HEK293 (cell line): ENCODE measurements around the gene ABHD12.

Experiments used
- CTCF ChIA-PET: fragments of 350-600 bp; formaldehyde crosslinking; extraction: SDS; loops from one replicate; lab custom pipeline; 2021; ENCODE audit warnings: antibody characterized with exemption; lab: Yijun Ruan, JAX
- POLR2A ChIA-PET: fragments of 300-600 bp; formaldehyde crosslinking; extraction: SDS; loops from one replicate; lab custom pipeline; 2020; ENCODE audit warnings: antibody characterized with exemption, inconsistent platforms; lab: Yijun Ruan, JAX
- H3K27ac ChIP-seq: fragments of 200-500 bp; sonication (Bioruptor generic); 2 replicates; pipeline ENCODE4 v1.5.1; 2014; ENCODE audit warnings: low read depth, low read length, control low read depth, inconsistent platforms; ENCODE audit errors: extremely low read depth
- H3K36me3 ChIP-seq, 2 experiments: fragments of 200-500 bp in 1 of 2; sonication (Bioruptor generic) in 1 of 2; 1 replicate in 1 of 2; 2 replicates in 1 of 2; pipeline ENCODE4 v1.5.1; 2014 to 2017; ENCODE audit warnings: inconsistent platforms in 2 of 2, low read length in 2 of 2; ENCODE audit not compliant: control insufficient read depth in 2 of 2, insufficient read depth in 1 of 2
- H3K4me1 ChIP-seq: fragments of 200-500 bp; sonication (Bioruptor generic); 2 replicates; pipeline ENCODE4 v1.5.1; 2014; ENCODE audit warnings: mild to moderate bottlenecking, low read length, inconsistent platforms; ENCODE audit not compliant: control insufficient read depth, insufficient read depth
- H3K4me3 ChIP-seq: 2 replicates; pipeline ENCODE4 v1.5.1; 2011; ENCODE audit warnings: low read depth, mild to moderate bottlenecking, control low read depth, low read length, moderate library complexity
- H3K9me3 ChIP-seq: fragments of 200-500 bp; sonication (Bioruptor generic); 2 replicates; pipeline ENCODE4 v1.5.1; 2014; ENCODE audit warnings: low read depth, low read length, inconsistent platforms; ENCODE audit not compliant: control insufficient read depth, insufficient read depth
- HOXD13 ChIP-seq: sonication (generic); formaldehyde crosslinking; IDR thresholded peaks from 2 replicates; pipeline ENCODE4 v1.8.0; 2022; ENCODE audit warnings: missing genetic modification reagents, borderline replicate concordance
- ZFHX2 ChIP-seq: fragments of 450-650 bp; formaldehyde crosslinking; conservative IDR thresholded peaks from 2 replicates; pipeline ENCODE4 v1.5.1; 2016; ENCODE audit warnings: missing biosample characterization, missing genetic modification characterization
- ZFP3 ChIP-seq: fragments of 450-650 bp; formaldehyde crosslinking; IDR thresholded peaks from 2 replicates; pipeline ENCODE4 v1.5.1; 2016; ENCODE audit warnings: low read depth, missing biosample characterization, missing genetic modification characterization
- ZNF175 ChIP-seq: fragments of 450-650 bp; formaldehyde crosslinking; IDR thresholded peaks from 2 replicates; pipeline ENCODE4 v1.5.1; 2016; ENCODE audit warnings: missing biosample characterization, missing genetic modification characterization
- ZNF2 ChIP-seq: fragments of 450-650 bp; formaldehyde crosslinking; IDR thresholded peaks from 2 replicates; pipeline ENCODE4 v1.5.1; 2016; ENCODE audit warnings: missing biosample characterization, missing genetic modification characterization
- ZNF292 ChIP-seq: fragments of 450-650 bp; formaldehyde crosslinking; IDR thresholded peaks from 2 replicates; pipeline ENCODE4 v1.5.1; 2016; ENCODE audit warnings: low read depth, missing biosample characterization, missing genetic modification characterization, borderline replicate concordance
- ZNF37A ChIP-seq: fragments of 450-650 bp; IDR thresholded peaks from 2 replicates; pipeline ENCODE4 v1.5.1; 2018; ENCODE audit warnings: missing biosample characterization, missing genetic modification characterization
- ZNF423 ChIP-seq: fragments of 450-650 bp; formaldehyde crosslinking; IDR thresholded peaks from 2 replicates; pipeline ENCODE4 v1.5.1; 2016; ENCODE audit warnings: missing biosample characterization, missing genetic modification characterization
- ZNF610 ChIP-seq: fragments of 450-650 bp; formaldehyde crosslinking; IDR thresholded peaks from 2 replicates; pipeline ENCODE4 v1.5.1; 2016; ENCODE audit warnings: missing biosample characterization, missing genetic modification characterization, borderline replicate concordance
- ZNF658 ChIP-seq: fragments of 450-650 bp; formaldehyde crosslinking; IDR thresholded peaks from 2 replicates; pipeline ENCODE4; 2016; ENCODE audit warnings: missing biosample characterization, missing genetic modification characterization
- ZNF707 ChIP-seq: fragments of 450-650 bp; formaldehyde crosslinking; IDR thresholded peaks from 2 replicates; pipeline ENCODE4 v1.5.1; 2016; ENCODE audit warnings: missing biosample characterization, missing genetic modification characterization
- TF ChIP-seq, protein P1 (sequence below): fragments of 450-650 bp; formaldehyde crosslinking; IDR thresholded peaks from 2 replicates; pipeline ENCODE4 v1.5.1; 2016; ENCODE audit warnings: missing biosample characterization, missing genetic modification characterization
- TF ChIP-seq, protein P2 (sequence below): fragments of 450-650 bp; formaldehyde crosslinking; IDR thresholded peaks from 2 replicates; pipeline ENCODE4 v1.5.1; 2016; ENCODE audit warnings: missing biosample characterization, missing genetic modification characterization
- TF ChIP-seq, protein P3 (sequence below): fragments of 450-650 bp; formaldehyde crosslinking; IDR thresholded peaks from 2 replicates; pipeline ENCODE4 v1.5.1; 2016; ENCODE audit warnings: missing biosample characterization, missing genetic modification characterization
- TF ChIP-seq, protein P4 (sequence below): fragments of 450-650 bp; formaldehyde crosslinking; IDR thresholded peaks from 2 replicates; pipeline ENCODE4 v1.5.1; 2016; ENCODE audit warnings: missing biosample characterization, missing genetic modification characterization
- TF ChIP-seq, protein P5 (sequence below): fragments of 450-650 bp; formaldehyde crosslinking; IDR thresholded peaks from 2 replicates; pipeline ENCODE4 v1.5.1; 2017; ENCODE audit warnings: missing biosample characterization, missing genetic modification characterization
- TF ChIP-seq, protein P6 (sequence below): fragments of 450-650 bp; formaldehyde crosslinking; IDR thresholded peaks from 2 replicates; pipeline ENCODE4 v1.5.1; 2016; ENCODE audit warnings: missing biosample characterization, missing genetic modification characterization
- TF ChIP-seq, protein P7 (sequence below): IDR thresholded peaks from 2 replicates; pipeline ENCODE4 v1.6.1; 2011; ENCODE audit warnings: mild to moderate bottlenecking, low read depth, low read length, borderline replicate concordance
- TF ChIP-seq, protein P8 (sequence below): fragments of 450-650 bp; formaldehyde crosslinking; IDR thresholded peaks from 2 replicates; pipeline ENCODE4 v1.5.1; 2016; ENCODE audit warnings: missing biosample characterization, missing genetic modification characterization
- TF ChIP-seq, protein P9 (sequence below): fragments of 450-650 bp; formaldehyde crosslinking; IDR thresholded peaks from 2 replicates; pipeline ENCODE4 v1.5.1; 2016; ENCODE audit warnings: missing biosample characterization, missing genetic modification characterization

The ABHD12 gene

DNA sequence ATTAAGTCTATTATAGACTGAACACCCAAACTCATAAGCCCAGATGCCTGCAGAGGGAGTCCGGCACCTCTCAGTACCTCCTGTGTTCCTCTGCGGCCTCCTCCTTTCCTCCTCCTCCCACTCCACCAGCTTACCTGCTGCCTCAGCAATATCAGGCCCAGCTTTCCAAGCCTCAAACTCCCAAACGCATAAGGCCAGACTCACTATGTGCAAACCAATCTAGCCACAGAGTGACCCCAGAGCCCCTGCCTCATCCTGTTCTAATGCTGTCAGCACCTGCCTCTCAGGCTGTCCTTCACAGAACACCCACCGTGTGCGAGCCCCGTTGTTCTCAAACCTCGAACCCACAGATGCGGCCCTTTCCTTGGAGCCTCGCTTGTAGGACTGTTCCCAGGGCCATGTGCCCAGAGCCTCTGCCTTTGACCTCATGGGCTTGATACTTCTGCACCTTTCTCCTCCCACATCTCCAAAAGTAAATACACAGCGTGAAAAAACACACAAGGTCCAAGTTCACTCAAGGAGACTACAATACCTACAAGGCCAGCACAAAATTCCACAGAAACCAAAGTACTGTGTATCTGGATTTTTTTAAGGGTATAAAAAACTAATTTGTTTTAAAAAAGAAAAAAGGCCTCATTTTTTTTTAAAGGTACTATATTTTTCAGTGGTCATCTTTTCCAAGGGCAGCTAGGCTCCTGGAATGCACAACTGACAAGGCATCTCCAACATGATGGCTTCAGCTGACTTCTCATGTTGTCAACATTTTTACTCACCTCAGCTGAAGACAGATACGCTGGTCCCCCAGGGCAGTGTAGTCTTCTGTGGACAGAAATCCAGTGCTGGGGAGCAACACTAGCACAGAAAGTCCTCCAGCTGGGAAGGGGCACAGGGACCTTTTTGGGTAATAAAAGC, 52.3 kb downstream of the ABHD12 start:
- H3K36me3 ChIP-seq = peaks cover 0 to 3% of the 10 kb centered on the region in 2 experiments; a peak in 1 of 3 replicates
- H3K4me3 ChIP-seq = no peak overlapping the region
- CTCF ChIA-PET = no interaction called here
- peaks cover 7% of the 10 kb centered on the region; the same call in 1 of the 2 replicates for H3K4me1 ChIP-seq
- H3K9me3 ChIP-seq = no peaks in the 10 kb centered on the region
- H3K27ac ChIP-seq = no peak overlapping the region
- POLR2A ChIA-PET = interaction anchor here (0.5 kb wide), 1 partner anchor 183 kb away, joined by 5 read pairs; no protein-coding TSS in a partner anchor
- TF ChIP-seq ZFHX2 (tag by site-specific recombination) (0 out of 2 replicates have a peak, but pooled peaks have one; percentile 16), ZNF37A (tag by site-specific recombination) (no peak), ZNF610 (tag by site-specific recombination) (no peak), ZNF2 (no peak), ZNF292 (tag by site-specific recombination) (no peak), ZFP3 (no peak), ZNF423 (tag by site-specific recombination) (no peak), ZNF175 (tag by site-specific recombination) (no peak), ZNF658 (no peak), ZNF707 (tag by site-specific recombination) (no peak), HOXD13 (no peak)
- TF ChIP-seq, protein P1, sequence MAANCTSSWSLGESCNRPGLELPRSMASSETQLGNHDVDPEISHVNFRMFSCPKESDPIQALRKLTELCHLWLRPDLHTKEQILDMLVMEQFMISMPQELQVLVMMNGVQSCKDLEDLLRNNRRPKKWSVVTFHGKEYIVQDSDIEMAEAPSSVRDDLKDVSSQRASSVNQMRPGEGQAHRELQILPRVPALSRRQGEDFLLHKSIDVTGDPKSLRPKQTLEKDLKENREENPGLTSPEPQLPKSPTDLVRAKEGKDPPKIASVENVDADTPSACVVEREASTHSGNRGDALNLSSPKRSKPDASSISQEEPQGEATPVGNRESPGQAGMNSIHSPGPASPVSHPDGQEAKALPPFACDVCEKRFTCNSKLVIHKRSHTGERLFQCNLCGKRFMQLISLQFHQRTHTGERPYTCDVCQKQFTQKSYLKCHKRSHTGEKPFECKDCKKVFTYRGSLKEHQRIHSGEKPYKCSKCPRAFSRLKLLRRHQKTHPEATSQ (tag by site-specific recombination) = no peak
- TF ChIP-seq, protein P2, sequence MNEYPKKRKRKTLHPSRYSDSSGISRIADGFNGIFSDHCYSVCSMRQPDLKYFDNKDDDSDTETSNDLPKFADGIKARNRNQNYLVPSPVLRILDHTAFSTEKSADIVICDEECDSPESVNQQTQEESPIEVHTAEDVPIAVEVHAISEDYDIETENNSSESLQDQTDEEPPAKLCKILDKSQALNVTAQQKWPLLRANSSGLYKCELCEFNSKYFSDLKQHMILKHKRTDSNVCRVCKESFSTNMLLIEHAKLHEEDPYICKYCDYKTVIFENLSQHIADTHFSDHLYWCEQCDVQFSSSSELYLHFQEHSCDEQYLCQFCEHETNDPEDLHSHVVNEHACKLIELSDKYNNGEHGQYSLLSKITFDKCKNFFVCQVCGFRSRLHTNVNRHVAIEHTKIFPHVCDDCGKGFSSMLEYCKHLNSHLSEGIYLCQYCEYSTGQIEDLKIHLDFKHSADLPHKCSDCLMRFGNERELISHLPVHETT (tag by site-specific recombination) = no peak
- TF ChIP-seq, protein P3, sequence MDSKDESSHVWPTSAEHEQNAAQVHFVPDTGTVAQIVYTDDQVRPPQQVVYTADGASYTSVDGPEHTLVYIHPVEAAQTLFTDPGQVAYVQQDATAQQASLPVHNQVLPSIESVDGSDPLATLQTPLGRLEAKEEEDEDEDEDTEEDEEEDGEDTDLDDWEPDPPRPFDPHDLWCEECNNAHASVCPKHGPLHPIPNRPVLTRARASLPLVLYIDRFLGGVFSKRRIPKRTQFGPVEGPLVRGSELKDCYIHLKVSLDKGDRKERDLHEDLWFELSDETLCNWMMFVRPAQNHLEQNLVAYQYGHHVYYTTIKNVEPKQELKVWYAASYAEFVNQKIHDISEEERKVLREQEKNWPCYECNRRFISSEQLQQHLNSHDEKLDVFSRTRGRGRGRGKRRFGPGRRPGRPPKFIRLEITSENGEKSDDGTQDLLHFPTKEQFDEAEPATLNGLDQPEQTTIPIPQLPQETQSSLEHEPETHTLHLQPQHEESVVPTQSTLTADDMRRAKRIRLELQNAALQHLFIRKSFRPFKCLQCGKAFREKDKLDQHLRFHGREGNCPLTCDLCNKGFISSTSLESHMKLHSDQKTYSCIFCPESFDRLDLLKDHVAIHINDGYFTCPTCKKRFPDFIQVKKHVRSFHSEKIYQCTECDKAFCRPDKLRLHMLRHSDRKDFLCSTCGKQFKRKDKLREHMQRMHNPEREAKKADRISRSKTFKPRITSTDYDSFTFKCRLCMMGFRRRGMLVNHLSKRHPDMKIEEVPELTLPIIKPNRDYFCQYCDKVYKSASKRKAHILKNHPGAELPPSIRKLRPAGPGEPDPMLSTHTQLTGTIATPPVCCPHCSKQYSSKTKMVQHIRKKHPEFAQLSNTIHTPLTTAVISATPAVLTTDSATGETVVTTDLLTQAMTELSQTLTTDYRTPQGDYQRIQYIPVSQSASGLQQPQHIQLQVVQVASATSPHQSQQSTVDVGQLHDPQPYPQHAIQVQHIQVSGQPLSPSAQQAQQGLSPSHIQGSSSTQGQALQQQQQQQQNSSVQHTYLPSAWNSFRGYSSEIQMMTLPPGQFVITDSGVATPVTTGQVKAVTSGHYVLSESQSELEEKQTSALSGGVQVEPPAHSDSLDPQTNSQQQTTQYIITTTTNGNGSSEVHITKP (tag by site-specific recombination) = no peak
- TF ChIP-seq, protein P4, sequence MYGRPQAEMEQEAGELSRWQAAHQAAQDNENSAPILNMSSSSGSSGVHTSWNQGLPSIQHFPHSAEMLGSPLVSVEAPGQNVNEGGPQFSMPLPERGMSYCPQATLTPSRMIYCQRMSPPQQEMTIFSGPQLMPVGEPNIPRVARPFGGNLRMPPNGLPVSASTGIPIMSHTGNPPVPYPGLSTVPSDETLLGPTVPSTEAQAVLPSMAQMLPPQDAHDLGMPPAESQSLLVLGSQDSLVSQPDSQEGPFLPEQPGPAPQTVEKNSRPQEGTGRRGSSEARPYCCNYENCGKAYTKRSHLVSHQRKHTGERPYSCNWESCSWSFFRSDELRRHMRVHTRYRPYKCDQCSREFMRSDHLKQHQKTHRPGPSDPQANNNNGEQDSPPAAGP (tag by site-specific recombination) = no peak
- TF ChIP-seq, protein P5, sequence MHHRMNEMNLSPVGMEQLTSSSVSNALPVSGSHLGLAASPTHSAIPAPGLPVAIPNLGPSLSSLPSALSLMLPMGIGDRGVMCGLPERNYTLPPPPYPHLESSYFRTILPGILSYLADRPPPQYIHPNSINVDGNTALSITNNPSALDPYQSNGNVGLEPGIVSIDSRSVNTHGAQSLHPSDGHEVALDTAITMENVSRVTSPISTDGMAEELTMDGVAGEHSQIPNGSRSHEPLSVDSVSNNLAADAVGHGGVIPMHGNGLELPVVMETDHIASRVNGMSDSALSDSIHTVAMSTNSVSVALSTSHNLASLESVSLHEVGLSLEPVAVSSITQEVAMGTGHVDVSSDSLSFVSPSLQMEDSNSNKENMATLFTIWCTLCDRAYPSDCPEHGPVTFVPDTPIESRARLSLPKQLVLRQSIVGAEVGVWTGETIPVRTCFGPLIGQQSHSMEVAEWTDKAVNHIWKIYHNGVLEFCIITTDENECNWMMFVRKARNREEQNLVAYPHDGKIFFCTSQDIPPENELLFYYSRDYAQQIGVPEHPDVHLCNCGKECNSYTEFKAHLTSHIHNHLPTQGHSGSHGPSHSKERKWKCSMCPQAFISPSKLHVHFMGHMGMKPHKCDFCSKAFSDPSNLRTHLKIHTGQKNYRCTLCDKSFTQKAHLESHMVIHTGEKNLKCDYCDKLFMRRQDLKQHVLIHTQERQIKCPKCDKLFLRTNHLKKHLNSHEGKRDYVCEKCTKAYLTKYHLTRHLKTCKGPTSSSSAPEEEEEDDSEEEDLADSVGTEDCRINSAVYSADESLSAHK (tag by site-specific recombination) = no peak
- TF ChIP-seq, protein P6, sequence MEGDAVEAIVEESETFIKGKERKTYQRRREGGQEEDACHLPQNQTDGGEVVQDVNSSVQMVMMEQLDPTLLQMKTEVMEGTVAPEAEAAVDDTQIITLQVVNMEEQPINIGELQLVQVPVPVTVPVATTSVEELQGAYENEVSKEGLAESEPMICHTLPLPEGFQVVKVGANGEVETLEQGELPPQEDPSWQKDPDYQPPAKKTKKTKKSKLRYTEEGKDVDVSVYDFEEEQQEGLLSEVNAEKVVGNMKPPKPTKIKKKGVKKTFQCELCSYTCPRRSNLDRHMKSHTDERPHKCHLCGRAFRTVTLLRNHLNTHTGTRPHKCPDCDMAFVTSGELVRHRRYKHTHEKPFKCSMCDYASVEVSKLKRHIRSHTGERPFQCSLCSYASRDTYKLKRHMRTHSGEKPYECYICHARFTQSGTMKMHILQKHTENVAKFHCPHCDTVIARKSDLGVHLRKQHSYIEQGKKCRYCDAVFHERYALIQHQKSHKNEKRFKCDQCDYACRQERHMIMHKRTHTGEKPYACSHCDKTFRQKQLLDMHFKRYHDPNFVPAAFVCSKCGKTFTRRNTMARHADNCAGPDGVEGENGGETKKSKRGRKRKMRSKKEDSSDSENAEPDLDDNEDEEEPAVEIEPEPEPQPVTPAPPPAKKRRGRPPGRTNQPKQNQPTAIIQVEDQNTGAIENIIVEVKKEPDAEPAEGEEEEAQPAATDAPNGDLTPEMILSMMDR = peak; percentile 55
- TF ChIP-seq, protein P7, sequence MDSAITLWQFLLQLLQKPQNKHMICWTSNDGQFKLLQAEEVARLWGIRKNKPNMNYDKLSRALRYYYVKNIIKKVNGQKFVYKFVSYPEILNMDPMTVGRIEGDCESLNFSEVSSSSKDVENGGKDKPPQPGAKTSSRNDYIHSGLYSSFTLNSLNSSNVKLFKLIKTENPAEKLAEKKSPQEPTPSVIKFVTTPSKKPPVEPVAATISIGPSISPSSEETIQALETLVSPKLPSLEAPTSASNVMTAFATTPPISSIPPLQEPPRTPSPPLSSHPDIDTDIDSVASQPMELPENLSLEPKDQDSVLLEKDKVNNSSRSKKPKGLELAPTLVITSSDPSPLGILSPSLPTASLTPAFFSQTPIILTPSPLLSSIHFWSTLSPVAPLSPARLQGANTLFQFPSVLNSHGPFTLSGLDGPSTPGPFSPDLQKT = no peak
- TF ChIP-seq, protein P8, sequence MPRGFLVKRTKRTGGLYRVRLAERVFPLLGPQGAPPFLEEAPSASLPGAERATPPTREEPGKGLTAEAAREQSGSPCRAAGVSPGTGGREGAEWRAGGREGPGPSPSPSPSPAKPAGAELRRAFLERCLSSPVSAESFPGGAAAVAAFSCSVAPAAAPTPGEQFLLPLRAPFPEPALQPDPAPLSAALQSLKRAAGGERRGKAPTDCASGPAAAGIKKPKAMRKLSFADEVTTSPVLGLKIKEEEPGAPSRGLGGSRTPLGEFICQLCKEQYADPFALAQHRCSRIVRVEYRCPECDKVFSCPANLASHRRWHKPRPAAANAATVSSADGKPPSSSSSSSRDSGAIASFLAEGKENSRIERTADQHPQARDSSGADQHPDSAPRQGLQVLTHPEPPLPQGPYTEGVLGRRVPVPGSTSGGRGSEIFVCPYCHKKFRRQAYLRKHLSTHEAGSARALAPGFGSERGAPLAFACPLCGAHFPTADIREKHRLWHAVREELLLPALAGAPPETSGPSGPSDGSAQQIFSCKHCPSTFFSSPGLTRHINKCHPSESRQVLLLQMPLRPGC (tag by site-specific recombination) = no peak
- TF ChIP-seq, protein P9, sequence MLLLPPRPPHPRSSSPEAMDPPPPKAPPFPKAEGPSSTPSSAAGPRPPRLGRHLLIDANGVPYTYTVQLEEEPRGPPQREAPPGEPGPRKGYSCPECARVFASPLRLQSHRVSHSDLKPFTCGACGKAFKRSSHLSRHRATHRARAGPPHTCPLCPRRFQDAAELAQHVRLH (tag by site-specific recombination) = no peak
